GM18873 (cell line): ENCODE measurements around the gene ERC2.
A peak's percentile ranks its signal among the peaks of the same experiment; 100 is the strongest.

ENCODE experiments used
- ATAC-seq: cut with Tn5 transposase; IDR thresholded peaks from one replicate; pipeline ENCODE4 v1.9.1; 2021; ENCODE audit warnings: mild to moderate bottlenecking, moderate library complexity, moderate number of reproducible peaks; ENCODE audit not compliant: unreplicated experiment, low FRiP score

Gene ERC2

GRCh38 chr3:55678546-55679216, 789.6 kb downstream of the ERC2 start:
- ATAC-seq = no peak

DNA sequence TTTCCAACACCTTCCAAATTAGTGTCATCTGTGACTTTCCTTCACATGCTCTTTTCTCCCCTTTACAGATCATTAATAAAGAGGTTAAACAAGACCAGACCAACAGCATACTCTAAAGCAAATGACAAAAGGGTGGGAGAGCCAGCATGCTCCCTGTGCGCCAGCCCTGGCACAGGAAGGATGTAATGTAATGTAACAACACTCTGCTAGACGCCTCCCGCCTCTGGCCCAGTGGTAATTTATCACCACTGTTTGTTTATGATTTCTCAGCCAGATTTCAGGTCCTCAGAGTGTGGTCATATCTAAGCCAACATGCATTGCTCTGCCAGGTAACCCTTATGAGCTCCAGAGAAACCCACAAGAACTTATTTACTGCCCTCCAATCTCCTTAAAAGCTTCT, 791.6 kb downstream of the ERC2 start:
- no peak for ATAC-seq

DNA sequence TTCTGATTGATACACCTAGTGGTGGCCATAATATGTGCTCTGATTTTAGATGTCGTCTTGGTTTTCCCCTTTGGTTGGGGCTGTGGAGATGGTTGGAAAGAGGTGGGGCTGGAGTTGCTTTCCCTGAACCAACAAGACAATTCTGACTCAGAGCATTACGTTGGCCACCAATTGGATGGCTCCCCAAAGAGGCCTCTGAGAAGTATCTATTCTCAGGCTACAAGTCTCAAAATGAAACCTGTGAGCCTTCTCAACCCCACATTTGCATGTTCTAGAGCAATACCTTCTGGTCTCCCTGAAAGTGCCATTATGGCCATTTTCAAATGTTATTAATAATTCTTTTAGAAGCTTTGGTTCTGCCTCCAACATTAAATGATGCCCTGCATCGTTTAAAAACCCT, 792.8 kb downstream of the ERC2 start:
- peak; percentile 97 for ATAC-seq

DNA sequence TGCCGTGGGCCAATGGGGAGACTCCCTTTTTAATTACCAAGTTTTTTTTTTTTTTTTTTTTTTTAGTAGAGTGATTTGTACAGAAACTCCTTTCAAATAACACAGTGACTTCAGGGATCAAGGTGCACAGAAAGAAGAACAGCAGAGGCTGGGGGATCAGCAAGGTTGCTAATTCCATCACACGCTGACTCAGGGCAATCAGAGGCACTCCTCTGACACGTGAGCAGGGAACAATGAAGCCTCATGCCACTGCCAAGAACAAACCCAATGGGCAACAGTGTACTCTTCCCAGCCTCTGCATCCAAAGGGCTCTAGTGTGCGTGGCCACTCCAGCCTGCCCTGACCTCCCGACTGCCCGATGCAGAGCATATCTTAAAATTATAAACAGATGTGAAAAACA, 794.5 kb downstream of the ERC2 start:
- ATAC-seq = no peak

DNA sequence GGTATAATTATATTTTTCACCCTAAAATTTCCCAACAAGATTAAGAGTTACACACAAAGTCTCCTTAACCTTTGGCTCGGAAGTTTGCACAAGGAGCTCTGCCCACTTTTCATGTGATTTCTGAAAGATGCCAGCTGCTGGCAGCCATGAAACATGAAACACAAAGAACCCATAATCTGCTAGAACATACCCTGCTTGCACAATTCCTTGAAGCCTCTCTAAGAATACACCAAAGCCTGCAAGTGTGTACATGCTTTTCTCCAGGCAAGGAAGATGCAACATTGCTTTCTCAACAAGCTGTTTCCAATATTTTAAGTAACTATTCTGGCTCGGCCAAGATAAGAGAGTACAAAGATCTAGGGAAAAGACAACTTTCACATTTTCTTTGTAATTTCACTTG, 799.1 kb downstream of the ERC2 start:
- ATAC-seq = no peak

GRCh38 chr3:55668359-55668758, 799.9 kb downstream of the ERC2 start:
- ATAC-seq = no peak

GRCh38 chr3:55664387-55664786, 803.9 kb downstream of the ERC2 start:
- ATAC-seq = no peak

- ATAC-seq = no peak
Observed at GRCh38 chr3:55662683-55663082, 805.6 kb downstream of the ERC2 start.

GRCh38 chr3:55661571-55661970, 806.7 kb downstream of the ERC2 start:
- ATAC-seq = no peak

- ATAC-seq = no peak
Observed at GRCh38 chr3:55661141-55661540, 807.1 kb downstream of the ERC2 start.

DNA sequence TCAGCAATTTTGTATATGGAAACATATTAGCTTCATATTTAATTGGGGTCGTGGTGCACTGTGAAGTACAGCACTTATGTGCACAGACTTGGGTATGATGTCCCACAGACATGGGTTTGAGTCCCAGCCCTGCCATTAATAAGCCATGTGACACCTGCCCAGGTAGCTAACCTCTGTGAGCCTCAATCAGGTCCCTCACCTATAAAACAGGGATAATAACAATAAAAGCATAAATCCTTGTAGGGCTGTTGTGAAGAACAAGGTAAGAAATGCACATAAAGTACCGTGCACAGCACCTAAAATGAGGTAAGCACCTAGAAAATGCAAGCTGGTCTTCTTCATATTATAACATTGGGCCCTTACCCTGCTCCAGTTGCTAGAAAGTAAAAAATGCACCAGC, 807.6 kb downstream of the ERC2 start:
- ATAC-seq = no peak

DNA sequence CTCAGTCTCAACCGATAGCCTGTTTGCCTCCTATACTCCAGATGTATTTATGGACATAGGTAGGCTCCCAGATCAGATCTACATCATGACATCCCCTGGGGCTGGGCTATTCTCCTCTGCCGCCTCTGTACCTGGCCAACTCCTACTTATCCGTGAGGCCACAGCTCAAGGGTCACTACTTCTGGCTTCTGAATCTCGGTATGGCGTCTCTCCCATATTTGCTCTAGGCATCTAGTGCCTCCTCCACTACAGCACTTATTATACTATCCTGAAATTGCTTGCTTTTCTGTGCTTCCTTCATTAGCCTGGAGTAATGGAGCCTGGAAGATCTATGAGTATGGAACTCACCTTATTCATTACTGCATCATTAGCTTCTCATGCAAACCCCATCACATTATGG, 808.6 kb downstream of the ERC2 start:
- ATAC-seq = no peak

DNA sequence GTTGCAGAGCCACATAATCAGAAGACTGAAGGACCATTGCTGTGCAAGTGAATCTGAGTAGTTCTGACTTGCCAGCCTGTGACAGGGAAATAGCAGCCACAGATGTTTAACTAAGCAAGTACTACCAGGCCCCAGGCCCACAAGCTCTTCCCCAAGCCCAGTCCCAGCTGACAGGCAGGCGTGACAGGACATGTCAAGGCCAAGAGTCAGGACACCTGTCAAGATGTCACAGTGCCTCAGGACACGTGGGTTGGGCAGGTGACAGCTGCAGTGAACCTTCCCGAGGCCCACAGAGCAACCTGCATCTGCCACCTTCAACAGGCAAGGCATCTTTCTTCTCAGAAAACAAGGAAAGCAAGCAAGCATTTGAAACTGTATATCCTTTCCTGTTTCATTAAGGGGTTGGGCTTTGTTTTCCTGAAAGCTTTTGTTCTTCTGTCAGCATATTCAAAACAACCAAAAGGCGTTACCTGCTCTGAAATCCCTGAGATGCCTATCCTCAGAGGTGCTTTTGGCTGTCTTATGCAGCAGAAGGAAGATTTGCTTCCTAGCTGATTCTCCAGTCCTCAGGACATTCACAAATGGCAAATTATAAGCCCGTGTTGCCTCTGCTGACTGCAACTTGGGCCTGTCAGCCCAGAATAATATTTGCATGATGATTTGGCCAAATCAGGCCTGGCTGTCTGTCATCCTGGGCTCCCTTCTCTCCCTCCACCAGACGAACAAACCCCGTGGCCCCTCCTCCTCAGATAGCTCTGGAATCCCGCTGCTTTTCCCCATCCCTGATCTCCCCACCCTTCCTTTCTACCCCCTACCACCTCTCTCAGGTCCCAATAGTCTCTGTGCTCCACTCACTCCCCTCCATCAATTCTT, 809.3 kb downstream of the ERC2 start:
- no peak for ATAC-seq

DNA sequence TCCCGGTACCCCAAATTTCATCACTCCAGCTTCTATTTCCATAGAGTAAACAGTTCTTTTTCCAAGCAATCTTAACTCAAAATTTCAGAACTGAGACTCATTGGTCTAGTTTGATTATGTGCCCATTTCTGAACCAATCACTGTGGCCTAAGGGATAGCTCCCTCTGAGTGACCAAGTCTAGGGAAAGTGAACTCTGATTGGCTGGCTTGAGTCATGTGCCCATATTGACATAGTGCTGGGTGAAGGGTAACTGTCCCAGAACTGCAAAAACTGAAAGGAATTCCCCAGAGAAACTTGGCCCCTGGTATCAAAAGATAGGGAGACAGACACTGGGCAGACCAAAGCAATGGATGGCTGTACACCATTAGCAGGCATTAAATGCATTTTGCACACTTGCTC, 810.0 kb downstream of the ERC2 start:
- ATAC-seq = no peak

DNA sequence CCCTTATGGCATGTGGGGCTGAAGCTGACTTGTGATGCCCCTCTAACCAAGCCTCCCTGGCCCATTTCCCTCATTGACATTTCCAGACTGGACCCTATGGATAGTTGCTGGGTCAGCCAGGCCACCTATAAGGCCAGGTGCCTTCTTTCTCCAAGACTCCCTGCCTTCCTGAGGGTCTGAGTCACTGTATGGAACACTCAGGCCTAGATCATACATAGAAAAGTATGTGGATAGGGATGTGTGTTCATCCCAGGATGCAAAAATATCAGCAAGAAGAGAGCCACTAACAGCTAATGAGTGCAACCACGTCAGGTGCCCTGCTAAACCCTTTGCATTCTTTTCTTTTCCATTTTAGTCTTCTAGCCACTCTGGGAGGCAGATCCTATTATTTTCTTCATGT, 812.7 kb downstream of the ERC2 start:
- no peak for ATAC-seq

- peak; percentile 89 for ATAC-seq
Observed at GRCh38 chr3:55654123-55654760, 814.0 kb downstream of the ERC2 start.

GRCh38 chr3:55651011-55651410, 817.3 kb downstream of the ERC2 start:
- no peak for ATAC-seq

DNA sequence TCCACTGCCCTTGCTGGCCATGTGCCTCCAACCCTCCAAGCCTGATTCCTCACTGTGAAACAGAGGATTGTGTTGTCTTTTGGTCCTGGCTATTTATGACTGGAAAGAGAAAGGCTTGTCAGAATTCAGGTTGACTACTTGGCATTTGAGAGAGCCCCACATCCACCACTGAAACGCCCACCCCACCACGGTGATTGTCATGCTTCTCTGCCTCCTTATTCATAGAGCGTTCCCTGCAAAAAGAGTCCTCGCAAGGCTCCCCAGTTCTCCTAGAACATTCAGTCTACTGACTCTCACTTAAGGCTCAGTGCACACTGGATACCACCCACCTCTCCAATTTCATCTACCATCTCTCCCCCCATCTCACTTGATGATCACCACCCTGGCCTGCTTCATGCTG, 818.3 kb downstream of the ERC2 start:
- ATAC-seq = no peak

GRCh38 chr3:55649554-55649953, 818.7 kb downstream of the ERC2 start:
- ATAC-seq = no peak

- no peak for ATAC-seq
Observed at GRCh38 chr3:55648591-55649318, 819.5 kb downstream of the ERC2 start.

DNA sequence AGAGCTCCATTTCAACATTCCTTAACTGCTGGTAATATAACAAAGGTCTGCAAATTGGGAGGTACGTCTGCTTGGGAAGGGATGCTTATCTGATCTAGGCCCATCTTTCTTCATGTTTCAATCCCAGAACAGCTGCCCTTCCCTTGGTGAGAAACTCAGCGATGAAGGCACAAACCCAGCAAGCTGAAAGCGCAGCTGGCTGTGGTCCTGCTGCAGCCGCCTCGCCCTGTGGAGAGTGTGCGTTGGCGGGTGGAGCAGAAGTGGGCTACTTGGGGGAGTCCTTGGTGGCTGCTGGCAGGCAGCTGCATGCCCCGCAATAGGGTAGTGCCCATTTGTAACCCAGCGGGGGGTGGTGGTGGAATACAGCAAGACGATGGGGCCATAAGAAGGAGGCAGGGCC, 820.6 kb downstream of the ERC2 start:
- no peak for ATAC-seq
